Brain microvascular endothelial cell (primary cell): ENCODE measurements around the gene DUSP1.
A peak's percentile ranks its signal among the peaks of the same experiment; 100 is the strongest.

Experiments
- DNase-seq: peaks from one replicate; pipeline ENCODE4 v3.0.0-alpha.2; 2020
- H3K27ac ChIP-seq: fragments of 250-450 bp; sonication (Bioruptor Pico); 2 replicates; pipeline ENCODE4 v1.5.1; 2020; ENCODE audit warnings: mild to moderate bottlenecking, moderate library complexity
- H3K27me3 ChIP-seq: fragments of 250-450 bp; sonication (Bioruptor Pico); replicated peaks from 2 replicates; pipeline ENCODE4 v1.5.1; 2020; ENCODE audit warnings: mild to moderate bottlenecking
- H3K36me3 ChIP-seq: fragments of 250-450 bp; sonication (Bioruptor Pico); replicated peaks from 2 replicates; pipeline ENCODE4 v1.5.1; 2020; ENCODE audit warnings: mild to moderate bottlenecking
- H3K4me3 ChIP-seq: 2 replicates; pipeline ENCODE4 v1.5.1; 2011; ENCODE audit warnings: low read depth, mild to moderate bottlenecking, control low read depth, low read length, moderate library complexity
- in situ Hi-C: cut with HindIII; loops from 2 replicates; pipeline ENCODE4 v1.10.0; 2017; ENCODE audit warnings: low sequenced_read_pairs, low pct_ligation_motif_present
- TF ChIP-seq, protein P1 (sequence below): IDR thresholded peaks from 2 replicates; pipeline ENCODE4 v1.5.1; 2011; ENCODE audit warnings: low read depth, mild to moderate bottlenecking, moderate library complexity, low read length, control low read depth, inconsistent platforms; ENCODE audit errors: missing control alignments

DUSP1 gene, protein sequence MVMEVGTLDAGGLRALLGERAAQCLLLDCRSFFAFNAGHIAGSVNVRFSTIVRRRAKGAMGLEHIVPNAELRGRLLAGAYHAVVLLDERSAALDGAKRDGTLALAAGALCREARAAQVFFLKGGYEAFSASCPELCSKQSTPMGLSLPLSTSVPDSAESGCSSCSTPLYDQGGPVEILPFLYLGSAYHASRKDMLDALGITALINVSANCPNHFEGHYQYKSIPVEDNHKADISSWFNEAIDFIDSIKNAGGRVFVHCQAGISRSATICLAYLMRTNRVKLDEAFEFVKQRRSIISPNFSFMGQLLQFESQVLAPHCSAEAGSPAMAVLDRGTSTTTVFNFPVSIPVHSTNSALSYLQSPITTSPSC

DNA sequence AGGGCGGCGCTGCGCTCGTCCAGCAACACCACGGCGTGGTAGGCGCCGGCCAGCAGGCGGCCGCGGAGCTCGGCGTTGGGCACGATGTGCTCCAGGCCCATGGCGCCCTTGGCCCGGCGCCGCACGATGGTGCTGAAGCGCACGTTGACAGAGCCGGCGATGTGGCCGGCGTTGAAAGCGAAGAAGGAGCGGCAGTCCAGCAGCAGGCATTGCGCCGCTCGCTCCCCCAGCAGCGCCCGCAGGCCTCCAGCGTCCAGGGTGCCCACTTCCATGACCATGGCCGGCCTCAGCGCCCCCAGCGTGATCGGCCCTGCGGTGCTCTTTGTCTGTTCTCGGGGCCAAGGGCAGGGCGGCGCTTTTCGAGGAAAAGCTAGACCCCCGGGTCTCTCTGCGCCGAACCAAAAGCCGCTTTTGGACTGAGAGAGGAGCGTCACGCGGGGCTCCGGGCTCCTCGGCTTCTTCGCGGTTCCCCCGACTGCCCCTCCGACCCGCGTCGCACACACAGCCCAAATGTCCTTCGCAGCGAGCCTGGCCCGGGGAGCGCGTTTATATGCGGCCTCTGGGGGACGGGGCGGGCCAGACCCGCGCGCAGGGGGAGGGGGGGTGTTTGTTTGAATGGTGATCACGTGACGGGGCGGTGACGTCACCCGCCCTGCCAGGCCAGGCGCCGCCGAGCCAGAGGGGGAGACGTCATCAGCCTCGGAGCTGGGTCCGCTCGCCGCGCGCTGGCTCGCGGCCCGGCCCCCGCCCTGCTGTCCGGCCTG lies at the start of gene DUSP1:
Gene DUSP1 (minus strand): TSS at position 521 of the 764 bp plus-strand sequence. CDS start 243 bp downstream, at position 278.
- peak; percentile 98 for DNase-seq
- Histone ChIP-seq H3K4me3 (peak within 1 kb of the TSS; percentile 98), H3K27ac (peak within 1 kb of the TSS; percentile 98), H3K36me3 (peaks cover 38% of the 10 kb centered on the region), H3K27me3 (no peaks in the 10 kb centered on the region)
- in situ Hi-C loops: no loop called here
- TF ChIP-seq, protein P1, sequence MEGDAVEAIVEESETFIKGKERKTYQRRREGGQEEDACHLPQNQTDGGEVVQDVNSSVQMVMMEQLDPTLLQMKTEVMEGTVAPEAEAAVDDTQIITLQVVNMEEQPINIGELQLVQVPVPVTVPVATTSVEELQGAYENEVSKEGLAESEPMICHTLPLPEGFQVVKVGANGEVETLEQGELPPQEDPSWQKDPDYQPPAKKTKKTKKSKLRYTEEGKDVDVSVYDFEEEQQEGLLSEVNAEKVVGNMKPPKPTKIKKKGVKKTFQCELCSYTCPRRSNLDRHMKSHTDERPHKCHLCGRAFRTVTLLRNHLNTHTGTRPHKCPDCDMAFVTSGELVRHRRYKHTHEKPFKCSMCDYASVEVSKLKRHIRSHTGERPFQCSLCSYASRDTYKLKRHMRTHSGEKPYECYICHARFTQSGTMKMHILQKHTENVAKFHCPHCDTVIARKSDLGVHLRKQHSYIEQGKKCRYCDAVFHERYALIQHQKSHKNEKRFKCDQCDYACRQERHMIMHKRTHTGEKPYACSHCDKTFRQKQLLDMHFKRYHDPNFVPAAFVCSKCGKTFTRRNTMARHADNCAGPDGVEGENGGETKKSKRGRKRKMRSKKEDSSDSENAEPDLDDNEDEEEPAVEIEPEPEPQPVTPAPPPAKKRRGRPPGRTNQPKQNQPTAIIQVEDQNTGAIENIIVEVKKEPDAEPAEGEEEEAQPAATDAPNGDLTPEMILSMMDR: peak; percentile 4

DNA sequence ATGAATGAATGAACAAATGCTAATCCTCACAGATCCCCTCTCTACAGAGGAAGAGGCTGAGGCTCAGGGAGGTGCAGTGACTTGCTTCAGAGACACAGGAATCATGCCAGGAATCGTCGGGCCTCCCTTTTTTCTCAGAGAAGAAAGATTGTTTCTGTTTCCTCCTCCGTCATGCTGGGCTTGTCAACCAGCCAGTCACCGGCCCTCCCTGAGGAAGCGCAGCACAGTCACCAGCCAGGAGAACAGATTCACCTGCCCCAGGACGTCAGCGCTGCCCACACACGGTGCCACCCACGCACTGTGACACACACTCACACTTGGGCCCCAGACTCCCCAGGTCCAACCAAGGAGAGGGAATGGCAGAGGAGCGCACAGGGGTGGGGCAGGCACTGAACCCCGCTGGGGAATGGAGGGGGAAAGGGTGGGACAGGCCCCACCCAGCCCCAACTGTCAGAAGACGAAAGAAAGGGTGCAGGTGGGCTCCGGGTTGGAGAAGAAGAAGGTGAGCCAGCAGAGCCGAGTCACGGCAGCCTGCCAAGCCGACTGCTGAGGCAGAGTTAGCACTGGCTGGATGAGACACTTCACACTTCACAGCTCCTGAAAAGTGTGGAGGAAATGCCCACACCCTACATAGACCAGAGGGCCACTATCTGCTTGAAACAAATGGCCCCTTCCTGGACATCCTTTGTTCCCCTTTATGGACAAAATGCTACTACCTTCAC lies 49.2 kb upstream of the DUSP1 start:
- in situ Hi-C loops: no loop called here
- no peak overlapping the region for H3K27ac ChIP-seq
- peak; percentile 43 for DNase-seq
- no peaks in the 10 kb centered on the region for H3K36me3 ChIP-seq
- H3K4me3 ChIP-seq: no peak overlapping the region
- no peaks in the 10 kb centered on the region for H3K27me3 ChIP-seq
- TF ChIP-seq, protein P1: no peak

DNA sequence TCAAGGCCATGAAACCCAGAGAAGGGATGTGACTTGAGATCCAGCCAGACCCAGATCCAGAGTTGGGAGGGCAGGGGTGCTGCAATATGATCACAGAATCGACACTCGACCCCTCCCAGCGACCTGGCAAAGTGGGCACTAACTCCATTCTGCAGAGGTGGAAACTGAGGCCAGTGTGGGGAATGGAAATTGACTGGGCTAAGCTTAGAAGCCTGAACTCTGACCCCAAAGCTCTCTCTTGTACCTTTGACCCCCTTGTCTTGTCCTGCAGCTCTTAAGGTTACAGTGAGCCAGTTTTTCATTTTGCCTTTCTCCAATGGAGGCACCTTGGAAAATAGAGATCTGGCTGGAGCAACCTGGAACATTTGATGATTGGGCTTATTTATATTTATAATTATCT lies 48.6 kb upstream of the DUSP1 start:
- Histone ChIP-seq H3K27ac (no peak overlapping the region), H3K27me3 (no peaks in the 10 kb centered on the region), H3K36me3 (no peaks in the 10 kb centered on the region), H3K4me3 (no peak overlapping the region)
- DNase-seq: no peak
- TF ChIP-seq, protein P1: no peak
- in situ Hi-C loops: no loop called here

DNA sequence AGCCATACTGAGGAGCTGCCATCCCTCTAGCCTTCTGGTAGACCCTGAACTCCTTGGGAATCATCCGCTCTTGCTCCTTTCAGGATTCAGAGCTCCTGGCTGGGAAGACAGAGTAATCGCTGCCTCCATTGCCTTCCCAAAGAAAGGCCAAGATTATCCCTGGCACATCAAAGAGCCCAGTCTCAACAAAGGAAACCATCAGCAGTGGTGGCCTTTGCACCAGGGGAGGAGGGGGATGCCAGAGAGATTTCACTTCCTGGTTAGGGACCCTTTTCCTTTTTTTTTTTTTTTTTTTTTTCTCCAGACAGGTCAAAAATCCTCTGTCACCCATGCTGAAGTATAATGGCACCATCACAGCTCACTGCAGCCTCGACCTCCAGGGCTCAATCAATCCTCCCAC lies 47.1 kb upstream of the DUSP1 start:
- Histone ChIP-seq H3K27me3 (no peaks in the 10 kb centered on the region), H3K36me3 (no peaks in the 10 kb centered on the region), H3K4me3 (no peak overlapping the region), H3K27ac (no peak overlapping the region)
- in situ Hi-C loops: no loop called here
- DNase-seq: no peak
- TF ChIP-seq, protein P1: no peak

DNA sequence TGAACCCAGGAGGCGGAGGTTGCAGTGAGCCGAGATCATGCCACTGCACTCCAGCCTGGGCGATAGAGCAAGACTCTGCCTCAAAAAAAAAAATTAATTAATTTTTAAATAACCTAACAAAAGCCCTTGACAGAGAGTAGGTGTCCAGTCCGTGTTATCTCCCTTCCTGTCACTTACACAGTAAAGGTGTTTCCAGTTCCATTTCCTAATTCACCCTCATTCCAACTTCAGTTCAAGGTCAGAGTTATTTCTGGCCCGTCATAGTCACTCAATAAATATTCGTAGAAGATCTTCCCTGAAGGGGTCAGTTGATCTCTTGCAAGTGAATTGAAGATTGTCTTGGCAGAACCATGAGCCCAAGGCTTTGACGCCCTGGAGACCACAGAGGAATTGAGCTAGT lies 46.7 kb upstream of the DUSP1 start:
- in situ Hi-C loops: no loop called here
- H3K27ac ChIP-seq: no peak overlapping the region

More for the DNA sequence above, 46.7 kb upstream of the DUSP1 start:
- no peaks in the 10 kb centered on the region for H3K27me3 ChIP-seq
- TF ChIP-seq, protein P1: no peak
- H3K36me3 ChIP-seq: no peaks in the 10 kb centered on the region
- no peak for DNase-seq
- H3K4me3 ChIP-seq: no peak overlapping the region
